Testis (tissue), 2 donors: ENCODE data around the gene ACOX3.

Source experiments
- CTCF ChIP-seq, 3 experiments: fragments of 450-650 bp in 2 of 3; fragments of 200-600 bp in 1 of 3; sonication (generic) in 1 of 3; IDR thresholded peaks; one replicate each; pipeline ENCODE4 v1.5.1; 2016 to 2019; ENCODE audit warnings: antibody characterized with exemption in 3 of 3, mild to moderate bottlenecking in 2 of 3, moderate library complexity in 1 of 3
- POLR2A ChIP-seq: fragments of 450-650 bp; IDR thresholded peaks from one replicate; pipeline ENCODE4 v1.6.1; 2017; ENCODE audit warnings: antibody characterized with exemption, mild to moderate bottlenecking, moderate library complexity

GRCh38 chr4:8412288-8412687, 28.2 kb downstream of the ACOX3 start:
- TF ChIP-seq CTCF (IDR thresholded peaks at IDR 0.05) (no peak), POLR2A (no peak)
